Spleen (tissue), 7 donors: ENCODE measurements around the gene HOXA1.

ENCODE experiments used
- POLR2A ChIP-seq, 3 donors: fragments of 450-650 bp; IDR thresholded peaks; one replicate each; pipeline ENCODE4 v1.5.1; 2017; ENCODE audit warnings: antibody characterized with exemption in 3 of 3, mild to moderate bottlenecking in 1 of 3
- TF ChIP-seq, protein P1 (sequence below), 11 experiments: fragments of 200-600 bp in 7 of 11; fragments of 450-650 bp in 4 of 11; sonication (generic) in 4 of 11; IDR thresholded peaks in 8 of 11; conservative IDR thresholded peaks in 3 of 11; 1 replicate in 7 of 11; 2 replicates in 4 of 11; pipeline versions ENCODE4 v1.4.0 to v1.8.0; 2016 to 2021; ENCODE audit warnings: antibody characterized with exemption in 11 of 11, inconsistent platforms in 4 of 11, mild to moderate bottlenecking in 1 of 11
- donor health status: DM: no; HTN: no; CAD: no; lungs with moderate emphysema.
- donor health status: DM: no; HTN: no; CAD: no.
- donor health status: DM: no; HTN: no; CAD: no.

DNA sequence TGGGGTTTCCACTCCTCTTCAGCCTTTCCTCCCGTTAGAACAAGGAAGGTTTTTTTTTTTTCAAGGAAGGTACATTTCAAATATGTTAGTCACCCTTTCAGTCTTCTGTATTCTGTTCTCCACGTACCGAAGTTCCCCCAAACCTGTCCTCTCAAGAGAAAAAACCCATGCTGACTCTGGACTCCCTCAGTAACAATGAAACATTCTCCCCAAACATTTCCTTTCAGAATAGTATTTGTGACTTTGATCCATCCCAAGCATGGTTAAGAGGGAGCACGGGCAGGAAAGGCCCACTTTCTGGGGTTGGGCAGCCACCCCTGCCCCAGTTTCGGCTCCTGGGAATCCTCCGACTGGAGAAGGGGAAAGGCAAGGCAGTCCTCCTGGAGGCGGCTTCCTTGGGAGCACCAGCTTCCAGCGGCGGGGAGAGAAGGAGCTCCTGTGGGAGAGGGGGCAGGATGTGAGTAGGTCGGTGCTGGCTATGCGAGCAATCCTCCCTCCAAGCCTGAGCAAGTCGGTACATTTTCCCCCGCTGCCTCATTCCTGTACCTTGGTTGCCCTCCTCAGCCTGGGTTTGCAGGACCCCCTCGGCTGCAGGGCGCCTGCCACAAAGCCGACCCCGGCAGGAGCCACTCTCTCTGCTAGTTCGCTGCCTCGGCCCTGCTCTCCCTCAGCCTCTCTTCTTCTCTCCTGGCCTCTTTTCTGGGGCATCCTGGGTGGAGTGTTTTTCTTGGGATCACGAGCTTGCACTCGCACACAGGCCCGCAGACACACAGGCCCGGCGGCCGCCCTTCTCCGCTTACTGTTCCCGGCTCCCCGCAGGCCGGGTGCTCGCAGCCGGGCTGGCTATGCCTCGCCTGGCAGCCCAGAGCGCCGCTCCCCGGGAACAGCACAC is 2.1 kb upstream of the HOXA1 start:
- TF ChIP-seq POLR2A (IDR thresholded peaks at IDR 0.05), result no peak
- TF ChIP-seq, protein P1, sequence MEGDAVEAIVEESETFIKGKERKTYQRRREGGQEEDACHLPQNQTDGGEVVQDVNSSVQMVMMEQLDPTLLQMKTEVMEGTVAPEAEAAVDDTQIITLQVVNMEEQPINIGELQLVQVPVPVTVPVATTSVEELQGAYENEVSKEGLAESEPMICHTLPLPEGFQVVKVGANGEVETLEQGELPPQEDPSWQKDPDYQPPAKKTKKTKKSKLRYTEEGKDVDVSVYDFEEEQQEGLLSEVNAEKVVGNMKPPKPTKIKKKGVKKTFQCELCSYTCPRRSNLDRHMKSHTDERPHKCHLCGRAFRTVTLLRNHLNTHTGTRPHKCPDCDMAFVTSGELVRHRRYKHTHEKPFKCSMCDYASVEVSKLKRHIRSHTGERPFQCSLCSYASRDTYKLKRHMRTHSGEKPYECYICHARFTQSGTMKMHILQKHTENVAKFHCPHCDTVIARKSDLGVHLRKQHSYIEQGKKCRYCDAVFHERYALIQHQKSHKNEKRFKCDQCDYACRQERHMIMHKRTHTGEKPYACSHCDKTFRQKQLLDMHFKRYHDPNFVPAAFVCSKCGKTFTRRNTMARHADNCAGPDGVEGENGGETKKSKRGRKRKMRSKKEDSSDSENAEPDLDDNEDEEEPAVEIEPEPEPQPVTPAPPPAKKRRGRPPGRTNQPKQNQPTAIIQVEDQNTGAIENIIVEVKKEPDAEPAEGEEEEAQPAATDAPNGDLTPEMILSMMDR (IDR thresholded peaks at IDR 0.05 in 8 of 11, conservative IDR thresholded peaks at IDR 0.05 in 3 of 11), result no peak
